Activated B cell treated with CpG ODN at 0.5 μM for 24 hours (primary cell): ENCODE results near the gene TECPR2. TPM values are rescaled to one million over a fixed set of nuclear protein-coding genes. Genes with fewer than 3 reads are reported as not detected.

Experiments
- ATAC-seq: fragments of 200-7000 bp; cut with Tn5 transposase; one replicate; pipeline ENCODE4 v1.10.0; 2021; ENCODE audit warnings: low read depth, mild to moderate bottlenecking, moderate library complexity
- CTCF ChIA-PET: fragments of 350-600 bp; sonication (Branson Sonifier 250); formaldehyde crosslinking; loops from one replicate; lab custom pipeline; 2021; ENCODE audit warnings: antibody characterized with exemption; lab: Charles Lee
- POLR2A ChIA-PET: fragments of 350-600 bp; sonication (Branson Sonifier 250); formaldehyde crosslinking; loops from one replicate; lab custom pipeline; 2021; ENCODE audit warnings: antibody characterized with exemption; lab: Charles Lee
- DNase-seq: peaks from one replicate; pipeline ENCODE4 v3.0.0; 2022
- H3K27ac Mint-ChIP-seq: one replicate; pipeline ENCODE4 v1.8.0; 2020; ENCODE audit warnings: mixed read lengths
- H3K27me3 Mint-ChIP-seq: one replicate; pipeline ENCODE4 v1.8.0; 2021; ENCODE audit warnings: mixed read lengths
- H3K36me3 Mint-ChIP-seq: one replicate; pipeline ENCODE4 v1.8.0; 2021; ENCODE audit warnings: low read depth, mixed read lengths
- H3K4me1 Mint-ChIP-seq: one replicate; pipeline ENCODE4 v1.8.0; 2021; ENCODE audit warnings: mixed read lengths
- H3K4me3 Mint-ChIP-seq: one replicate; pipeline ENCODE4 v1.8.0; 2020; ENCODE audit warnings: mild to moderate bottlenecking, mixed read lengths
- H3K9me3 Mint-ChIP-seq: one replicate; pipeline ENCODE4 v1.8.0; 2020; ENCODE audit warnings: mixed read lengths
- CTCF ChIP-seq: fragments of 200-600 bp; IDR thresholded peaks from one replicate; pipeline ENCODE4 v1.8.0; 2022; ENCODE audit warnings: antibody characterized with exemption, mild to moderate bottlenecking
- intact Hi-C: fragments of 100-400 bp; cut with micrococcal nuclease; formaldehyde crosslinking; loops from one replicate; pipeline ENCODE4 v1.15.1; 2024
- total RNA-seq: library from RNA; stranded (reverse); gene quantifications from 2 replicates; pipeline ENCODE4 v1.2.3, GENCODE V29; 2022

Gene TECPR2
- total RNA-seq, 1 donor from 2014 or later, result 9.9 TPM

- Mint-ChIP-seq H3K36me3 (no peaks in the 10 kb centered on the region), H3K9me3 (no peaks in the 10 kb centered on the region), H3K27ac (no peak within 1 kb of the TSS), H3K27me3 (peaks cover 3% of the 10 kb centered on the region), H3K4me3 (peak within 1 kb of the TSS; percentile 82), H3K4me1 (peaks cover 11% of the 10 kb centered on the region)
- peak; percentile 81 for DNase-seq
- ChIA-PET CTCF (no interaction called here), POLR2A (interaction anchor here (0.7 to 1.1 kb wide), 4 partner anchors 20 to 824 kb away, joined by 3 to 5 read pairs (median 4); partner anchors contain the start of genes CINP, EIF5 and TECPR2)
- intact Hi-C loops, result loop anchor here (1.0 to 10.0 kb wide), 4 partner anchors 14 to 425 kb away; partner anchors contain the start of genes CINP, HSP90AA1 and TECPR2
- ATAC-seq, result peak; percentile 82
- no peak for TF ChIP-seq CTCF
Observed at GRCh38 chr14:102509746-102510615, 147.2 kb downstream of the TECPR2 start, which contains the start of gene ANKRD9. Gene ANKRD9 (minus strand): TSS chr14:102509776. CDS start chr14:102507889, 1,887 bp downstream.

GRCh38 chr14:102510616-102511520 is 148.1 kb downstream of the TECPR2 start:
- Mint-ChIP-seq H3K27ac (no peak overlapping the region), H3K36me3 (no peaks in the 10 kb centered on the region), H3K4me1 (peaks cover 11% of the 10 kb centered on the region), H3K4me3 (peak overlapping the region; percentile 82), H3K9me3 (no peaks in the 10 kb centered on the region), H3K27me3 (peaks cover 3% of the 10 kb centered on the region)
- ATAC-seq (no peak), DNase-seq (no peak)
- no peak for TF ChIP-seq CTCF
- ChIA-PET CTCF (no interaction called here), POLR2A (interaction anchor here (0.7 to 0.9 kb wide), 2 partner anchors 19 to 823 kb away, joined by 3 read pairs; partner anchors contain the start of gene EIF5)
- intact Hi-C loops, result loop anchor here (10.0 kb wide), 2 partner anchors 276 to 426 kb away; partner anchors contain the start of gene HSP90AA1

GRCh38 chr14:102511538-102511937 is 148.8 kb downstream of the TECPR2 start:
- Mint-ChIP-seq H3K27ac (no peak overlapping the region), H3K9me3 (no peaks in the 10 kb centered on the region), H3K27me3 (peaks cover 3% of the 10 kb centered on the region), H3K4me3 (no peak overlapping the region), H3K4me1 (peaks cover 14% of the 10 kb centered on the region), H3K36me3 (no peaks in the 10 kb centered on the region)
- ChIA-PET POLR2A (no interaction called here), CTCF (no interaction called here)
- DNase-seq, result no peak
- intact Hi-C loops, result loop anchor here (10.0 kb wide), 2 partner anchors 277 to 427 kb away; partner anchors contain the start of gene HSP90AA1
- no peak for ATAC-seq
- no peak for TF ChIP-seq CTCF

- H3K27me3 Mint-ChIP-seq, result peaks cover 3% of the 10 kb centered on the region
- DNase-seq, result no peak
- intact Hi-C loops, result loop anchor here (10.0 kb wide), 2 partner anchors 278 to 428 kb away; partner anchors contain the start of gene HSP90AA1
- ATAC-seq, result no peak
- no peak overlapping the region for H3K27ac Mint-ChIP-seq
- ChIA-PET CTCF (no interaction called here), POLR2A (no interaction called here)
- no peaks in the 10 kb centered on the region for H3K36me3 Mint-ChIP-seq
- peaks cover 14% of the 10 kb centered on the region for H3K4me1 Mint-ChIP-seq
- H3K4me3 Mint-ChIP-seq, result no peak overlapping the region
- no peaks in the 10 kb centered on the region for H3K9me3 Mint-ChIP-seq
- TF ChIP-seq CTCF, result no peak
Observed at GRCh38 chr14:102512793-102513300, 150.1 kb downstream of the TECPR2 start.
